GM19372 (cell line): ENCODE data around the gene NUDT16L1.

Source experiments
- ATAC-seq: cut with Tn5 transposase; IDR thresholded peaks from one replicate; pipeline ENCODE4 v1.9.1; 2021; ENCODE audit warnings: mild to moderate bottlenecking, low read depth, moderate library complexity; ENCODE audit not compliant: unreplicated experiment

The NUDT16L1 gene

GRCh38 chr16:4681471-4682083 is 11.8 kb upstream of the NUDT16L1 start:
- no peak for ATAC-seq

- no peak for ATAC-seq
Measured at GRCh38 chr16:4682084-4682591, 11.2 kb upstream of the NUDT16L1 start.

- no peak for ATAC-seq
Measured at GRCh38 chr16:4682616-4683254, 10.6 kb upstream of the NUDT16L1 start.

- no peak for ATAC-seq
Measured at GRCh38 chr16:4683255-4684057, 9.9 kb upstream of the NUDT16L1 start.

- ATAC-seq, result no peak
Measured at GRCh38 chr16:4684058-4684715, 9.2 kb upstream of the NUDT16L1 start.

GRCh38 chr16:4684763-4685162 is 8.6 kb upstream of the NUDT16L1 start:
- no peak for ATAC-seq

GRCh38 chr16:4685292-4685691 is 8.1 kb upstream of the NUDT16L1 start:
- ATAC-seq, result no peak

GRCh38 chr16:4685776-4686496 is 7.4 kb upstream of the NUDT16L1 start:
- ATAC-seq, result no peak

- ATAC-seq, result no peak
Measured at GRCh38 chr16:4686497-4687210, 6.7 kb upstream of the NUDT16L1 start.

GRCh38 chr16:4687416-4687815 is 5.9 kb upstream of the NUDT16L1 start:
- no peak for ATAC-seq

GRCh38 chr16:4687946-4688673 is 5.3 kb upstream of the NUDT16L1 start:
- ATAC-seq, result no peak

- ATAC-seq, result no peak
Measured at GRCh38 chr16:4688674-4689045, 4.7 kb upstream of the NUDT16L1 start.

GRCh38 chr16:4689091-4689671 is 4.2 kb upstream of the NUDT16L1 start:
- ATAC-seq, result no peak

- ATAC-seq, result no peak
Measured at GRCh38 chr16:4689864-4690704, 3.3 kb upstream of the NUDT16L1 start.

- ATAC-seq, result no peak
Measured at GRCh38 chr16:4690946-4691665, 2.3 kb upstream of the NUDT16L1 start.

- ATAC-seq, result no peak
Measured at GRCh38 chr16:4691666-4692412, 1.5 kb upstream of the NUDT16L1 start.
